Measurements from ENCODE around the gene C5orf24.

Gene C5orf24

GRCh38 chr5:134889335-134889734 is 43.6 kb downstream of the C5orf24 start:
- Histone ChIP-seq H3K36me3 (ENCODE audit: control insufficient read depth in 1 of 2, insufficient read depth in 2 of 2, low read length in 2 of 2) (peaks cover 15 to 23% of the 10 kb centered on the region in 2 donors), H3K9me3 (ENCODE audit: control insufficient read depth in 1 of 2, low read length in 2 of 2) (no peaks in the 10 kb centered on the region), H3K4me3 (ENCODE audit: low read depth in 1 of 2, low read length in 2 of 2) (no peak overlapping the region), H3K27me3 (ENCODE audit: low read depth, low read length) (no peaks in the 10 kb centered on the region), H3K27ac (ENCODE audit: low read length) (no peak overlapping the region), H3K4me1 (ENCODE audit: control insufficient read depth in 1 of 2, insufficient read depth in 2 of 2, low read length in 2 of 2) (peaks cover 0 to 5% of the 10 kb centered on the region in 2 donors)

- Histone ChIP-seq H3K27me3 (ENCODE audit: low read depth, low read length) (no peaks in the 10 kb centered on the region), H3K4me3 (ENCODE audit: low read depth in 1 of 2, low read length in 2 of 2) (no peak overlapping the region), H3K36me3 (ENCODE audit: control insufficient read depth in 1 of 2, insufficient read depth in 2 of 2, low read length in 2 of 2) (peaks cover 15 to 29% of the 10 kb centered on the region in 2 donors), H3K27ac (ENCODE audit: low read length) (no peak overlapping the region), H3K9me3 (ENCODE audit: control insufficient read depth in 1 of 2, low read length in 2 of 2) (no peaks in the 10 kb centered on the region), H3K4me1 (ENCODE audit: control insufficient read depth in 1 of 2, insufficient read depth in 2 of 2, low read length in 2 of 2) (peaks cover 0 to 4% of the 10 kb centered on the region in 2 donors)
Observed at GRCh38 chr5:134891473-134891872, 45.7 kb downstream of the C5orf24 start.

GRCh38 chr5:134892282-134892681 is 46.5 kb downstream of the C5orf24 start:
- H3K9me3 ChIP-seq (ENCODE audit: control insufficient read depth in 1 of 2, low read length in 2 of 2) = no peaks in the 10 kb centered on the region

GRCh38 chr5:134892926-134893325 is 47.2 kb downstream of the C5orf24 start:
- Histone ChIP-seq H3K9me3 (ENCODE audit: control insufficient read depth in 1 of 2, low read length in 2 of 2) (no peaks in the 10 kb centered on the region), H3K36me3 (ENCODE audit: control insufficient read depth in 1 of 2, insufficient read depth in 2 of 2, low read length in 2 of 2) (peaks cover 12 to 39% of the 10 kb centered on the region in 2 donors), H3K27ac (ENCODE audit: low read length) (no peak overlapping the region), H3K4me3 (ENCODE audit: low read depth in 1 of 2, low read length in 2 of 2) (no peak overlapping the region), H3K4me1 (ENCODE audit: control insufficient read depth in 1 of 2, insufficient read depth in 2 of 2, low read length in 2 of 2) (no peaks in the 10 kb centered on the region), H3K27me3 (ENCODE audit: low read depth, low read length) (no peaks in the 10 kb centered on the region)

More at GRCh38 chr5:134892282-134892681, 46.5 kb downstream of the C5orf24 start:
- Histone ChIP-seq H3K27me3 (ENCODE audit: low read depth, low read length) (no peaks in the 10 kb centered on the region), H3K4me1 (ENCODE audit: control insufficient read depth in 1 of 2, insufficient read depth in 2 of 2, low read length in 2 of 2) (no peaks in the 10 kb centered on the region), H3K27ac (ENCODE audit: low read length) (no peak overlapping the region), H3K4me3 (ENCODE audit: low read depth in 1 of 2, low read length in 2 of 2) (no peak overlapping the region), H3K36me3 (ENCODE audit: control insufficient read depth in 1 of 2, insufficient read depth in 2 of 2, low read length in 2 of 2) (peaks cover 15 to 32% of the 10 kb centered on the region in 2 donors)

GRCh38 chr5:134893748-134894505 is 48.2 kb downstream of the C5orf24 start:
- Histone ChIP-seq H3K9me3 (ENCODE audit: control insufficient read depth in 1 of 2, low read length in 2 of 2) (no peaks in the 10 kb centered on the region), H3K4me1 (ENCODE audit: control insufficient read depth in 1 of 2, insufficient read depth in 2 of 2, low read length in 2 of 2) (no peaks in the 10 kb centered on the region), H3K36me3 (ENCODE audit: control insufficient read depth in 1 of 2, insufficient read depth in 2 of 2, low read length in 2 of 2) (peaks cover 7 to 44% of the 10 kb centered on the region in 2 donors), H3K27me3 (ENCODE audit: low read depth, low read length) (no peaks in the 10 kb centered on the region), H3K4me3 (ENCODE audit: low read depth in 1 of 2, low read length in 2 of 2) (no peak overlapping the region), H3K27ac (ENCODE audit: low read length) (no peak overlapping the region)

GRCh38 chr5:134902071-134902801 is 56.5 kb downstream of the C5orf24 start:
- Histone ChIP-seq H3K27ac (ENCODE audit: low read length) (no peak overlapping the region), H3K4me1 (ENCODE audit: control insufficient read depth in 1 of 2, insufficient read depth in 2 of 2, low read length in 2 of 2) (no peaks in the 10 kb centered on the region), H3K27me3 (ENCODE audit: low read depth, low read length) (no peaks in the 10 kb centered on the region), H3K9me3 (ENCODE audit: control insufficient read depth in 1 of 2, low read length in 2 of 2) (no peaks in the 10 kb centered on the region), H3K36me3 (ENCODE audit: control insufficient read depth in 1 of 2, insufficient read depth in 2 of 2, low read length in 2 of 2) (peaks cover 0 to 18% of the 10 kb centered on the region in 2 donors), H3K4me3 (ENCODE audit: low read depth in 1 of 2, low read length in 2 of 2) (no peak overlapping the region)

GRCh38 chr5:134904610-134905245 is 59.0 kb downstream of the C5orf24 start, which contains the start of gene PCBD2:
Gene PCBD2, plus strand, starts transcription at chr5:134905131. Its CDS starts 9 bp downstream, at chr5:134905140.
- Histone ChIP-seq H3K4me3 (ENCODE audit: low read depth in 1 of 2, low read length in 2 of 2) (peak within 1 kb of the TSS; percentile 89), H3K27ac (ENCODE audit: low read length) (peak within 1 kb of the TSS; percentile 94), H3K9me3 (ENCODE audit: control insufficient read depth in 1 of 2, low read length in 2 of 2) (no peaks in the 10 kb centered on the region), H3K27me3 (ENCODE audit: low read depth, low read length) (no peaks in the 10 kb centered on the region), H3K36me3 (ENCODE audit: control insufficient read depth in 1 of 2, insufficient read depth in 2 of 2, low read length in 2 of 2) (peaks cover 0 to 4% of the 10 kb centered on the region in 2 donors), H3K4me1 (ENCODE audit: control insufficient read depth in 1 of 2, insufficient read depth in 2 of 2, low read length in 2 of 2) (no peaks in the 10 kb centered on the region)

GRCh38 chr5:134905246-134905996 is 59.7 kb downstream of the C5orf24 start:
- Histone ChIP-seq H3K9me3 (ENCODE audit: control insufficient read depth in 1 of 2, low read length in 2 of 2) (no peaks in the 10 kb centered on the region), H3K4me1 (ENCODE audit: control insufficient read depth in 1 of 2, insufficient read depth in 2 of 2, low read length in 2 of 2) (no peaks in the 10 kb centered on the region), H3K36me3 (ENCODE audit: control insufficient read depth in 1 of 2, insufficient read depth in 2 of 2, low read length in 2 of 2) (peaks cover 4% of the 10 kb centered on the region in 2 donors), H3K27me3 (ENCODE audit: low read depth, low read length) (no peaks in the 10 kb centered on the region), H3K27ac (ENCODE audit: low read length) (peak overlapping the region; percentile 94), H3K4me3 (ENCODE audit: low read depth in 1 of 2, low read length in 2 of 2) (peak overlapping the region; percentile 89)

GRCh38 chr5:134906811-134907210 is 61.0 kb downstream of the C5orf24 start:
- peaks cover 9 to 14% of the 10 kb centered on the region in 2 donors for H3K36me3 ChIP-seq (ENCODE audit: control insufficient read depth in 1 of 2, insufficient read depth in 2 of 2, low read length in 2 of 2)
- no peak overlapping the region for H3K4me3 ChIP-seq (ENCODE audit: low read depth in 1 of 2, low read length in 2 of 2)
- no peaks in the 10 kb centered on the region for H3K9me3 ChIP-seq (ENCODE audit: control insufficient read depth in 1 of 2, low read length in 2 of 2)
- H3K27ac ChIP-seq (ENCODE audit: low read length) = no peak overlapping the region
- no peaks in the 10 kb centered on the region for H3K27me3 ChIP-seq (ENCODE audit: low read depth, low read length)
- H3K4me1 ChIP-seq (ENCODE audit: control insufficient read depth in 1 of 2, insufficient read depth in 2 of 2, low read length in 2 of 2) = no peaks in the 10 kb centered on the region
